H9 (cell line): ENCODE measurements around the gene ABHD12. TPM values are rescaled to one million over a fixed set of nuclear protein-coding genes. Genes with fewer than 3 reads are reported as not detected.

Experiments used
- DNase-seq: peaks from one replicate; pipeline ENCODE4 v3.0.0-alpha.2; 2017
- H2AFZ ChIP-seq: one replicate; pipeline ENCODE4 v1.6.1; 2013; ENCODE audit warnings: mild to moderate bottlenecking, low read length, control low read depth, moderate library complexity
- H2AK5ac ChIP-seq: 2 replicates; pipeline ENCODE4 v1.6.1; 2013; ENCODE audit warnings: low read length, control low read depth, mixed read lengths; ENCODE audit not compliant: insufficient read length
- H2BK120ac ChIP-seq: one replicate; pipeline ENCODE4 v1.6.1; 2013; ENCODE audit warnings: low read depth, mild to moderate bottlenecking, low read length, control low read depth, inconsistent platforms; ENCODE audit not compliant: poor library complexity, severe bottlenecking
- H2BK12ac ChIP-seq: 2 replicates; pipeline ENCODE4 v1.6.1; 2013; ENCODE audit warnings: low read length, control low read depth, mixed read lengths, low read depth; ENCODE audit not compliant: insufficient read length
- H2BK15ac ChIP-seq: 2 replicates; pipeline ENCODE4 v1.6.1; 2013; ENCODE audit warnings: low read depth, low read length, control low read depth
- H2BK20ac ChIP-seq: one replicate; pipeline ENCODE4 v1.6.1; 2013; ENCODE audit warnings: low read depth, mild to moderate bottlenecking, low read length, control low read depth, inconsistent platforms; ENCODE audit not compliant: poor library complexity, severe bottlenecking
- H2BK5ac ChIP-seq: 2 replicates; pipeline ENCODE4 v1.6.1; 2013; ENCODE audit warnings: low read length, control low read depth, mixed read lengths; ENCODE audit not compliant: insufficient read length
- H3K14ac ChIP-seq: 2 replicates; pipeline ENCODE4 v1.6.1; 2013; ENCODE audit warnings: low read length, control low read depth; ENCODE audit not compliant: insufficient read depth
- H3K18ac ChIP-seq: 2 replicates; pipeline ENCODE4 v1.6.1; 2013; ENCODE audit warnings: low read depth, mild to moderate bottlenecking, mixed read lengths, low read length, control low read depth; ENCODE audit not compliant: insufficient read length
- H3K23ac ChIP-seq: 2 replicates; pipeline ENCODE4 v1.6.1; 2013; ENCODE audit warnings: low read length, control low read depth, mixed read lengths, low read depth; ENCODE audit not compliant: insufficient read length
- H3K23me2 ChIP-seq: 2 replicates; pipeline ENCODE4 v1.6.1; 2013; ENCODE audit warnings: low read depth, mild to moderate bottlenecking, mixed read lengths, low read length, control low read depth; ENCODE audit not compliant: insufficient read length, poor library complexity, severe bottlenecking
- H3K27ac ChIP-seq: 2 replicates; pipeline ENCODE4 v1.5.1; 2013; ENCODE audit warnings: low read length, control low read depth, mixed read lengths, low read depth; ENCODE audit not compliant: insufficient read length
- H3K27me3 ChIP-seq: 2 replicates; pipeline ENCODE4 v1.6.1; 2013; ENCODE audit warnings: low read length, control low read depth, inconsistent platforms; ENCODE audit not compliant: insufficient read depth
- H3K4ac ChIP-seq: 2 replicates; pipeline ENCODE4 v1.6.1; 2013; ENCODE audit warnings: low read depth, mild to moderate bottlenecking, control low read depth, inconsistent platforms, low read length, moderate library complexity
- H3K4me1 ChIP-seq: 2 replicates; pipeline ENCODE4 v1.6.1; 2013; ENCODE audit warnings: low read length, control low read depth, inconsistent platforms; ENCODE audit not compliant: insufficient read depth
- H3K4me2 ChIP-seq: 2 replicates; pipeline ENCODE4 v1.6.1; 2013; ENCODE audit warnings: low read length, control low read depth, mixed read lengths; ENCODE audit not compliant: insufficient read length, insufficient read depth
- H3K56ac ChIP-seq: 2 replicates; pipeline ENCODE4 v1.6.1; 2013; ENCODE audit warnings: low read depth, mild to moderate bottlenecking, mixed read lengths, low read length, control low read depth; ENCODE audit not compliant: insufficient read length
- H3K79me1 ChIP-seq: 2 replicates; pipeline ENCODE4 v1.6.1; 2013; ENCODE audit warnings: low read depth, mild to moderate bottlenecking, moderate library complexity, low read length, control low read depth, inconsistent platforms; ENCODE audit not compliant: insufficient read depth, poor library complexity, severe bottlenecking
- H3K79me2 ChIP-seq: 2 replicates; pipeline ENCODE4 v1.6.1; 2013; ENCODE audit warnings: low read length, control low read depth, inconsistent platforms; ENCODE audit not compliant: insufficient read depth
- H3K9ac ChIP-seq: 2 replicates; pipeline ENCODE4 v1.6.1; 2013; ENCODE audit warnings: low read length, control low read depth, mixed read lengths; ENCODE audit not compliant: insufficient read length; ENCODE audit errors: extremely low read depth
- H3K9me3 ChIP-seq: one replicate; pipeline ENCODE4 v1.6.1; 2013; ENCODE audit warnings: low read depth, low read length, inconsistent platforms; ENCODE audit not compliant: control insufficient read depth
- H3T11ph ChIP-seq: one replicate; pipeline ENCODE4 v1.6.1; 2013; ENCODE audit warnings: mild to moderate bottlenecking, low read length, control low read depth, inconsistent platforms
- H4K20me1 ChIP-seq: one replicate; pipeline ENCODE4 v1.6.1; 2013; ENCODE audit not compliant: control insufficient read depth, insufficient read length, insufficient read depth
- H4K5ac ChIP-seq: 2 replicates; pipeline ENCODE4 v1.6.1; 2013; ENCODE audit warnings: low read depth, mild to moderate bottlenecking, mixed read lengths, low read length, control low read depth; ENCODE audit not compliant: insufficient read length
- H4K8ac ChIP-seq: replicated peaks from 2 replicates; pipeline ENCODE4 v1.6.1; 2013; ENCODE audit warnings: low read length, control low read depth, mixed read lengths, low read depth; ENCODE audit not compliant: insufficient read length
- H4K91ac ChIP-seq: 2 replicates; pipeline ENCODE4 v1.6.1; 2013; ENCODE audit warnings: low read depth, mild to moderate bottlenecking, moderate library complexity, mixed read lengths, low read length, control low read depth; ENCODE audit not compliant: insufficient read length
- H3K27ac Mint-ChIP-seq, 3 experiments: 2 replicates in 2 of 3; 3 replicates in 1 of 3; pipeline ENCODE4 v1.8.0; 2020 to 2021; ENCODE audit warnings: mixed read lengths in 3 of 3, mild to moderate bottlenecking in 1 of 3, moderate library complexity in 1 of 3
- H3K27me3 Mint-ChIP-seq: 2 replicates; pipeline ENCODE4 v1.8.0; 2021; ENCODE audit warnings: low read depth, mild to moderate bottlenecking, moderate library complexity, mixed read lengths
- H3K36me3 Mint-ChIP-seq, 3 experiments: 2 replicates in 2 of 3; 3 replicates in 1 of 3; pipeline ENCODE4 v1.8.0; 2020 to 2021; ENCODE audit warnings: low read depth in 3 of 3, mixed read lengths in 3 of 3; ENCODE audit not compliant: insufficient read depth in 1 of 3
- H3K4me1 Mint-ChIP-seq, 2 experiments: 2 replicates each; pipeline ENCODE4 v1.8.0; 2020; ENCODE audit warnings: mixed read lengths in 2 of 2
- H3K4me3 Mint-ChIP-seq, 2 experiments: 2 replicates in 1 of 2; 3 replicates in 1 of 2; pipeline ENCODE4 v1.8.0; 2020 to 2021; ENCODE audit warnings: mild to moderate bottlenecking in 2 of 2, mixed read lengths in 2 of 2, moderate library complexity in 1 of 2
- H3K9me3 Mint-ChIP-seq, 2 experiments: 2 replicates in 1 of 2; 3 replicates in 1 of 2; pipeline ENCODE4 v1.8.0; 2020; ENCODE audit warnings: mild to moderate bottlenecking in 2 of 2, mixed read lengths in 2 of 2, moderate library complexity in 1 of 2
- WGBS: extraction: QIAGEN DNeasy Blood & Tissue Kit; methylation state at CpG from one replicate; pipeline ENCODE4 v1.1.7; 2013; ENCODE audit warnings: missing lambda C conversion rate, low lambda C conversion rate, mixed read lengths; ENCODE audit not compliant: insufficient read length; ENCODE audit errors: extremely low coverage; 5-methylcytosine and 5-hydroxymethylcytosine counted together
- total RNA-seq: library from RNA; stranded (reverse); gene quantifications from 2 replicates; pipeline ENCODE4 v1.2.1, GENCODE V29; 2021
- TF ChIP-seq, protein P1 (sequence below): fragments of 200-600 bp; sonication (generic); conservative IDR thresholded peaks from 3 replicates; pipeline ENCODE4 v1.8.0; 2021; ENCODE audit warnings: antibody characterized with exemption, mild to moderate bottlenecking

Gene ABHD12
- total RNA-seq, 1 experiment from 2014 or later = 54.4 TPM

DNA sequence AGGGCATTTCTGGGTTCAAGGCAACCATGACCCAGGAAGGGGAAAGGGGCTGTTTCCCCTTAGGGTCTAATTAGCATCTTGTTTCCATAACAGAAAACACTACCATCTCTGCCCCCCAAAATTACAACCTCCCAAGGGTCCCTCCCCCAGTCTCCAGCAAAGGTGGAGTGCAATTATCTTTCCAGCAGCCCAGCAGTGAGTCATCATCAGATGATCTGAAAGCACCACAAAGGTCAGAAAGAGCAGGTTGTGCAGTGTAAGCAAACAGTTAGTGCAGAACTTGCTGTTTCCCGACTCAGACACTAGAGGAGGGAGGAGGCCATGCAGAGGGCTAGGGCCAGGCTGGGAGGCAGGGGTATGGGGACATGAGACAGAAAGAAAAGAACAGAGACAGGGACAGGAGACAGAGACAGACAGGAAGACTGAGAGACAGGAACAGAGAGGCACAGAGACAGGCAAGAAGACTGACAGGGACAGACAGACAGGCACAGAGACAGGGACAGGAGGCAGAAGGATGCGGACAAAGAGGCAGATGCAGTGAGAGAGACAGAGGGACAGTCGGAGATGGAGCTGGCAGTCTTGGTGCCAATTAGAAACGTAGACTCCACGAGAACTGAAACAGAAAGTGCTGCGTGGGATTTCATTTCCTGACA lies 80.2 kb downstream of the ABHD12 start:
- Histone ChIP-seq H4K91ac (no peak overlapping the region), H3K23me2 (no peaks in the 10 kb centered on the region), H2AK5ac (no peak overlapping the region), H3K4me2 (no peak overlapping the region), H4K20me1 (peaks cover 3% of the 10 kb centered on the region), H2BK20ac (no peak overlapping the region), H3K9ac (no peak overlapping the region), H2AFZ (no peak overlapping the region), H4K5ac (no peak overlapping the region), H3K14ac (no peak overlapping the region), H2BK5ac (no peak overlapping the region), H3K79me1 (no peaks in the 10 kb centered on the region), H2BK12ac (no peak overlapping the region), H3K4me1 (no peaks in the 10 kb centered on the region; the same call in 1 of the 2 replicates), H3K27ac (no peak overlapping the region), H3K79me2 (no peaks in the 10 kb centered on the region), H2BK15ac (no peak overlapping the region), H3K18ac (no peak overlapping the region), H3K9me3 (no peaks in the 10 kb centered on the region), H3T11ph (no peak overlapping the region), H3K27me3 (no peaks in the 10 kb centered on the region), H2BK120ac (no peak overlapping the region), H3K23ac (no peak overlapping the region), H3K56ac (no peak overlapping the region), H4K8ac (no peak overlapping the region), H3K4ac (no peak overlapping the region)
- no peak overlapping the region for H3K4me3 Mint-ChIP-seq
- no peaks in the 10 kb centered on the region for H3K27me3 Mint-ChIP-seq
- no CpG with 5 or more reads among the region's 6 CpGs for WGBS
- H3K4me1 Mint-ChIP-seq = peaks cover 5 to 6% of the 10 kb centered on the region in 2 experiments
- DNase-seq = no peak
- H3K36me3 Mint-ChIP-seq = peaks cover 21 to 50% (median 38%) of the 10 kb centered on the region in 3 experiments
- TF ChIP-seq, protein P1, sequence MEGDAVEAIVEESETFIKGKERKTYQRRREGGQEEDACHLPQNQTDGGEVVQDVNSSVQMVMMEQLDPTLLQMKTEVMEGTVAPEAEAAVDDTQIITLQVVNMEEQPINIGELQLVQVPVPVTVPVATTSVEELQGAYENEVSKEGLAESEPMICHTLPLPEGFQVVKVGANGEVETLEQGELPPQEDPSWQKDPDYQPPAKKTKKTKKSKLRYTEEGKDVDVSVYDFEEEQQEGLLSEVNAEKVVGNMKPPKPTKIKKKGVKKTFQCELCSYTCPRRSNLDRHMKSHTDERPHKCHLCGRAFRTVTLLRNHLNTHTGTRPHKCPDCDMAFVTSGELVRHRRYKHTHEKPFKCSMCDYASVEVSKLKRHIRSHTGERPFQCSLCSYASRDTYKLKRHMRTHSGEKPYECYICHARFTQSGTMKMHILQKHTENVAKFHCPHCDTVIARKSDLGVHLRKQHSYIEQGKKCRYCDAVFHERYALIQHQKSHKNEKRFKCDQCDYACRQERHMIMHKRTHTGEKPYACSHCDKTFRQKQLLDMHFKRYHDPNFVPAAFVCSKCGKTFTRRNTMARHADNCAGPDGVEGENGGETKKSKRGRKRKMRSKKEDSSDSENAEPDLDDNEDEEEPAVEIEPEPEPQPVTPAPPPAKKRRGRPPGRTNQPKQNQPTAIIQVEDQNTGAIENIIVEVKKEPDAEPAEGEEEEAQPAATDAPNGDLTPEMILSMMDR = peak; percentile 32; the same call in 2 of the 3 replicates
- peaks cover 4 to 5% of the 10 kb centered on the region in 2 experiments; a peak in 4 of 5 replicates for H3K9me3 Mint-ChIP-seq
- H3K27ac Mint-ChIP-seq = peak overlapping the region; percentile 52 to 66 (median 54)
